Activated T-cell treated with anti-CD3 and anti-CD28 coated beads, Interleukin-2, amount 50 U/mL, for 48 hours (primary cell): ENCODE data around the gene WAC.
"Not testable (repeated sequence)": the region's sequence is repeated elsewhere in the genome, so short reads cannot be mapped to it uniquely, and the experiment has no call there.

ENCODE experiments used
- DNase-seq, 2 experiments: peaks; one replicate each; pipeline ENCODE4 v3.0.0-alpha.2; 2020

WAC gene

GRCh38 chr10:28532337-28533185 is at the start of gene WAC:
Gene WAC, plus strand, starts transcription at chr10:28533118. Its CDS starts 462 bp downstream, at chr10:28533580.
- DNase-seq: peak; percentile 97 to 98

DNA sequence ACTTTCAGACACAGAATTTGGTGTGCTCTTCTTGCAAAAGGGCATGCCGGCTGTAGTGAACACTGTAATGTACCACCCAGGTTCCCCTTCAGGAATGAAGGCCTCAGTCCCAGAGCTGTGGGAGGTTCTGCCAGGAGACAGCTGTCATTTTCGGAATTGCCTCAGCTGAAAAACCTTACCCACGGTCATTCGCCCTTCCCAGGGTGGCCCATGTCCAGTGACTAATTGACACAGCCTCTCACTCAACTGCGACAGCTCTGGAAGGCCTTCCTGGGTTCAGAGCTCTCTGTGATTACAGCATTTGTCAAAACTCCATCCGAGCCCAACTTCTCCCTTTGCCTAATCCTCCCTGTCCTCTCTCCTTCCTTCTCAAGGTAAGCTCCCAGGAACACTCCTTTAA is 43.7 kb upstream of the WAC start:
- DNase-seq: no peak

- not testable (repeated sequence) for DNase-seq
Measured at GRCh38 chr10:28490256-28490865, 42.6 kb upstream of the WAC start.

- no peak for DNase-seq
Measured at GRCh38 chr10:28492116-28492920, 40.6 kb upstream of the WAC start.

DNA sequence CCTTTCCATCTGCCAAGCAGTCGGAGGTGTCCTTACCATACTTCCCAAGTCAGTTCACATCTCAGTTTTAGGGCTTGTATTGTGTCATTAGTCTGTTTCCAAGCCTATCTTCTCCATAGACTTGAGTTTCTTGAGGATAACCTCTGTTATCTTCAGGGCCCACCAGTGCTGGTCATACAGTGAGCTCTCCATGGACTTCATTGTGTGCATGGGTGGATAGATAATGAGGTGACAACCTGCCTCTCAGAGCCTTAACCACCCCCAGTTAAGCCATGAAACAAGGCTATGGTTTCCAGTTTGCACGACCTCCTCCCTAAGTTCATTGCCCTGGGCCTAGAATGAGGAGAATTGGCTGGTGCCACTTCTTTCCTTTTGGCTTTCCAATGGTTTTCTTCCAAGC is 38.5 kb upstream of the WAC start:
- no peak for DNase-seq

GRCh38 chr10:28495084-28495483 is 37.8 kb upstream of the WAC start:
- DNase-seq: no peak

DNA sequence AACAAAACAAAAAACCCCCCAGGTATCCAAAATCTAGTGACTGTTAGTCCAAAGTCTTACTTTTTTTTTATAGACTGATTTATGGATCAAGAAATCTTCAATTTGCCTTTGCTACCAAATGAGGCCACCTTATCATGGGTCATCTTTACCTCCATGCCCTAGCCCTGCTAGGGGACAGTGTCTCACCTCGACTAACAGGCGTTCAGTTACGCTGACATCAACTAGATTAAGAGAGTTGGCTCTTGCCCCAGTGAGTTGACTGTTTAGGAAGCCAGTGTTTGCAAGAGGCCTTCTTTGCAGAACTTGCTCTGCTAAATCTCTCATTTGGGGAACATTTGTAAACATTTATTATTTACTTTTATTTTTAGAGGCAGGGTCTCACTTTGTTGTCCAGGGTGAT is 36.9 kb upstream of the WAC start:
- DNase-seq: no peak

DNA sequence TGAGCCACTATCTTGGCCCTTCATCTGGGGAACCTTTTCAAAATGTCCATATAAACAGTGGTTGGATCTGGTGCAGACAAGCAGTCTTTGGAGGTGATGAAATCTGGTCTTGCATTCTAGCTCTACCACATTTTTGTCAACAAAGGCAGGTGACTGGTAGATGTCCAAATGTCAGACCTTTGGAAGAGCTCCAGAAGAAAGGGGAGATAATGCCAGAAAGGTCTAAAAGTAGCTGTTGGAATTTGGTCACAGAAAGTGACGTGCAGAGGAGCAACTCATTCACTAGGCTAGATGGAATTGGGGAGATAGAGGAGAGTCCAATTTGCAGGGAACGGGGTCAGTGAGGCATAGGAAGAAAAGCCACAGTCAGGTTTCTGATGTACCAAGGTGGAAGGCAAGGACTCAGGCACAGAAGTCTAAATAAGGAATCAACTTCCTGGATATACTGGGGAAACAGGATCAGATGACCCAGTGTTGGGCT is 36.4 kb upstream of the WAC start:
- no peak for DNase-seq

GRCh38 chr10:28497313-28498126 is 35.4 kb upstream of the WAC start:
- no peak for DNase-seq

GRCh38 chr10:28500203-28500602 is 32.7 kb upstream of the WAC start:
- not testable (repeated sequence) for DNase-seq

DNA sequence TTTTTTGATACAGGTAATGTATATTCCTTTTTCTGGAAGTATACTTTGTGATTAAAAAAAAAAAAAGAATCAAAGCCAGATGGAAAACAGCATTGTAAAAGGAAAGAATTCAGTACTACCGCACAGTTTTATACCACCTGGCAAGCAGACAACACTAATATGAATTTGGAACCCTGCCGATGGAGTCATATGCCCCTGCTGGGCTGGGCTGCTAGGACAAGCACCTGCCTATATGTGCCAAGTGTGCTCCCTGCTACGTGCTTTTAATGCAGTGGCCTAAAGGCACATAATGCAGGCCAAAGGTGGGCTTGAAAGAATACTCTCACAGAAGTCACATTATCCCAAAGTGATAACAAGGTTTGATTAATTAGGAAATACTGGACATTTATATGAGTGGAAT is 29.8 kb upstream of the WAC start:
- no peak for DNase-seq

DNA sequence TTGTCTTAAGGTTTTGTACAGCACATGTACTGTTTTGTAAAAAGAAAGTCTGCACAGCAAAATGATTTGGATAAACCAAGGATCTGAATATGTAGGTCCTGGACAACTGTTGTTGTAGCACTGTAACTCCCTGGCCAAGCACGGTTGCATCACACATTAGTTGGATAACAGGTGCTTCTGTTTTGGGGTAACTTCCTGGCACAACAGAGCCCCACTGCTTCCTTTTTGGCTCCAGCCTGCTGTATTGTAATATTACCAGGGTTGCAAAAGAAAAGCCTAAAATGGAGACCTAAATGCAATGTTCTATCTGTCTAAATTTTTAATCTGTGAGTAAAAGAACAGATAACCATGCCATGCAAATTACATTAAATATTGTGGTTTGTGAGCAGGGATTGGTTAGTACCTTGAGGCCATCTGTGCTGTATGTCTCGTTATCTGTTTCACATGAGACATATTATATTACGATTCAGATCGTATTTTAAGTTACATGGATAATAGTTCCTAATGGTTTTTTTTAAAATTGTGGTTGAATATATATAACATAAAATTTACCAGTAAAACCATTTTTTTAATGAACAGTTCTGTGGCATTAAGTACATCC is 27.5 kb upstream of the WAC start:
- DNase-seq: no peak

- no peak for DNase-seq
Measured at GRCh38 chr10:28508304-28508925, 24.5 kb upstream of the WAC start.

DNA sequence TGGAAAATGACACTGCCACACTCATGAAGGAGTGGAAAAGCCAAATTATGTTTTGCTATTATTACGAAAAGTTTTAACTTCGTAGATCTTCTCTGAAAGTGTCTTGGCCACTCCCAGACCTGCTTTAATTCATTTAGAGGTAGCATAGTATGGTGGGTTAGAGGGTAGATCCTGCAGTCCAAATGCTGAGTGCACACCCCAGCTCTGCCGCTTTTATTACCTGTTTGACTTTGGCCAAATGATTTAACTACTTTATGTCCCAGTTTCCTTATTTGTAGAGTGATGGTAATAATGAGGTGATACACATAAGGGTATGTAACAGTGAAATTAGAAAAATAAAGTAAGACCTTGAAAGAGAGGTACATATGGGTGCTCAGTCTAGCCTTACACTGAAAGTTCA is 23.6 kb upstream of the WAC start:
- DNase-seq: no peak

DNA sequence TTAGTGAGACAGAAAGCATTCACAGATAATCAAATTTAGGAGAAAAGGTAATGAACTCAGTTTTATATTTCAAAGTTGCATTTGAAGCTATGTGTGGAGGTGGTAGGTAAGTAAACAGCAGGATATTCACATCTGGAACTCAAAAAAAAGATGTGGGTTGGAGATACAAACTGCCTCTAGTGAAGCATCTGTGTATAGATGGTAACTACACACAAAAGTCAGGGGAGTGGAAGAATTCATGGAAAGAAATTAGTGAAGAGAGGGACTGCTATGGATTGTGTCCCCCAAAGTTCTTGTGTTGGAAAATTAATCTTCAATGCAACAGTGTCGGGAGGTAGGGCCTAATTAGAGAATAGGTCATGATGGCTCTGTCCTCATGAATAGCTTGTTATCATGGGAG is 18.3 kb upstream of the WAC start:
- DNase-seq: no peak

- DNase-seq: no peak
Measured at GRCh38 chr10:28520346-28520745, 12.6 kb upstream of the WAC start.

- DNase-seq: not testable (repeated sequence)
Measured at GRCh38 chr10:28520828-28521227, 12.1 kb upstream of the WAC start.

- not testable (repeated sequence) for DNase-seq
Measured at GRCh38 chr10:28521961-28522360, 11.0 kb upstream of the WAC start.

DNA sequence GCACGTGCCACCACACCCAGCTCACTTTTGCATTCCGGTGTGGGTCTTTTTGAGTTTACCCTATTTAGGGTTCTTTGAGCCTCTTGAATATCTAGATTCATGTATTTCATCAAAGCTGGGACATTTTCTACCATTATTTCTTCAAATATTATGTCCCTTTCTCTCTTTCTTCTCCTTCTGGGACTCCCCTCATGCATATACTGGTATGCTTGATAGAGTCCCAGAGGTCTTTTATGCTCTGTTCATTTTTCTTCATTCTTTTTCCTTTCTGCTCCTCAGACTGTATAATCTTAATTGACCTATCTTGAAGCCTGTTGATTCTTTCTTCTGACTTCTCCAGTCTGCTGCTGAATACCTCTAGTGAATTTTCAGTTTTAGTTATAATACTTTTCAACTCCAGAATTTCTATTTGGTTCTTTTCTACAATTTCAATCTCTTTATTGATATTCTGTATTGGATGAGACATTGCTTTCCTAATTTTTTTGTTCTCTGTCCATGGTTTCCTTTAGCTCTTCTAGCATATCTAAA is 9.1 kb upstream of the WAC start:
- DNase-seq: no peak

DNA sequence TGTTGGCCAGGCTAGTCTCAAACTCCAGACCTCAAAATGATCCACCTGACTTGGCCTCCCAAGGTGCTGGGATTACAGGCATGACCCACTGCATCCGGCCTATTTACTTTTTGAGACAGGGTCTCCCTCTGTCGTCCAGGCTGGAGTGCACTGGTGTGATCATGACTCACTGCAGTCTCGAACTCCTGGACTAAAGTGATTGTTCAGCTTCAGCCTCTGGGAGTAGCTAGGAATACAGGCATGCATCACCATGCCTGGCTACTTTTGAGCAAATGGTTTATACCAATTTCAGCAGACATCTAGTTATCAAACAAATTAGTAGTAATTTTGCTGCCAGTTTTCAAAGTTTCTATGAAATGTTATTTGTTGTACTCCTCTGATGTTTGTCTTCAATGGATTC is 2.2 kb upstream of the WAC start:
- DNase-seq: no peak

DNA sequence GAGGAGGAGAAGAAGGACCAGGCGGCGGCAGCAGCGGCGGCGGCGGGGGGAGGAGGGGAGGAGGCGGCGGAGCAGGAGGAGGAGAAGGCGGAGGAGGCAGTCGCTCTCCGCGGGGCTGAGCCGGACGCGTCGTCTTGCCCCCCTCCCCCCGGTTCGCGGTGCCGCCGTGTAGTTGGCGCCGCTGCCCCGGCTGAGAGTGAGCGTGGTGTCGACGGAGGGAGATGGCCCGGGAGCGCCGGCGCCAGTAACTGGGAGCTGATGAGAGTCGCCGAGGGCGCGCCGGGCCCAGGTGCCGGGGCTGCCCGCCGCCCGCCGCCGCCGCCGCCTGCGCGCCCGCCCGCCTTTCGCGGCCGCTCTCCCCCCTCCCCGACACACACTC is 257 bp downstream of the WAC start:
- DNase-seq: no peak
